Right lobe of liver (tissue), 6 donors: Measurements from ENCODE around the gene SLC17A3. TPM values are rescaled to one million over a fixed set of nuclear protein-coding genes. Genes with fewer than 3 reads are reported as not detected.

ENCODE experiments used
- ATAC-seq, 4 donors: fragments of 200-7000 bp; cut with Tn5 transposase; one replicate each; pipeline ENCODE4 v1.9.1; 2020; ENCODE audit warnings: mild to moderate bottlenecking in 4 of 4, moderate library complexity in 4 of 4
- DNase-seq, 3 donors: peaks; one replicate each; pipeline ENCODE4 v3.0.0-alpha.2; 2020
- H3K27ac ChIP-seq, 3 donors: fragments of 200-600 bp; one replicate each; pipeline ENCODE4 v1.8.0; 2022
- H3K27me3 ChIP-seq, 2 donors: fragments of 200-600 bp; one replicate each; pipeline ENCODE4 v1.8.0; 2022
- H3K36me3 ChIP-seq, 4 donors: fragments of 200-600 bp; sonication (generic) in 1 of 4; one replicate each; pipeline versions ENCODE4 v1.5.1 to v1.8.0; 2017 to 2022; ENCODE audit warnings: control low read depth in 1 of 4
- H3K4me1 ChIP-seq, 4 donors: fragments of 200-600 bp; sonication (generic) in 1 of 4; one replicate each; pipeline versions ENCODE4 v1.5.1 to v1.8.0; 2017 to 2022; ENCODE audit warnings: control low read depth in 1 of 4
- H3K4me3 ChIP-seq, 3 donors: fragments of 200-600 bp; one replicate each; pipeline ENCODE4 v1.8.0; 2022
- H3K9me3 ChIP-seq, 4 donors: fragments of 200-600 bp; sonication (generic) in 1 of 4; one replicate each; pipeline versions ENCODE4 v1.5.1 to v1.8.0; 2017 to 2022; ENCODE audit warnings: control low read depth in 1 of 4
- POLR2A ChIP-seq: fragments of 450-650 bp; IDR thresholded peaks from one replicate; pipeline ENCODE4 v1.6.1; 2017; ENCODE audit warnings: antibody characterized with exemption, mild to moderate bottlenecking
- WGBS: methylation state at CpG from one replicate; pipeline ENCODE4 v1.1.6; 2018; ENCODE audit warnings: low coverage, low lambda C conversion rate; ENCODE audit not compliant: insufficient coverage; ENCODE audit errors: missing lambda C conversion rate; 5-methylcytosine and 5-hydroxymethylcytosine counted together
- intact Hi-C, 2 donors: fragments of 100-400 bp; cut with DNase I; formaldehyde crosslinking; loops; one replicate each; pipeline versions ENCODE4 v1.11.2 to v1.14.1; 2022
- total RNA-seq, 6 experiments: library from RNA; depleted of rRNA in 2 of 6; stranded (reverse); fragments of >200 nt in 2 of 6; fragmentation: NEBNext Ultra II Directional in 3 of 6; extraction: Animal tissue kit (Norgen Biotek cat#: 25700) in 3 of 6; gene quantifications; one replicate each; pipeline versions ENCODE4 v1.1.0 to v1.2.4, GENCODE V29; 2016 to 2023
- TF ChIP-seq, protein P1 (sequence below), 4 donors: fragments of 200-600 bp in 3 of 4; fragments of 450-650 bp in 1 of 4; IDR thresholded peaks; one replicate each; pipeline versions ENCODE4 v1.5.1 to v1.8.0; 2016 to 2022; ENCODE audit warnings: antibody characterized with exemption in 4 of 4, mild to moderate bottlenecking in 2 of 4
- donor health status: DM: no; HTN: yes; CAD: no.
- donor health status: DM: no; HTN: no; CAD: no.
- donor health status: DM: no; HTN: no; CAD: no.
- donor health status: DM: no; HTN: yes; CAD: no.
- donor health status: DM: no; HTN: yes; CAD: no.

SLC17A3 gene
- total RNA-seq, 6 experiments from 2014 or later: 9.5 to 31.4 (median 20.8) TPM

DNA sequence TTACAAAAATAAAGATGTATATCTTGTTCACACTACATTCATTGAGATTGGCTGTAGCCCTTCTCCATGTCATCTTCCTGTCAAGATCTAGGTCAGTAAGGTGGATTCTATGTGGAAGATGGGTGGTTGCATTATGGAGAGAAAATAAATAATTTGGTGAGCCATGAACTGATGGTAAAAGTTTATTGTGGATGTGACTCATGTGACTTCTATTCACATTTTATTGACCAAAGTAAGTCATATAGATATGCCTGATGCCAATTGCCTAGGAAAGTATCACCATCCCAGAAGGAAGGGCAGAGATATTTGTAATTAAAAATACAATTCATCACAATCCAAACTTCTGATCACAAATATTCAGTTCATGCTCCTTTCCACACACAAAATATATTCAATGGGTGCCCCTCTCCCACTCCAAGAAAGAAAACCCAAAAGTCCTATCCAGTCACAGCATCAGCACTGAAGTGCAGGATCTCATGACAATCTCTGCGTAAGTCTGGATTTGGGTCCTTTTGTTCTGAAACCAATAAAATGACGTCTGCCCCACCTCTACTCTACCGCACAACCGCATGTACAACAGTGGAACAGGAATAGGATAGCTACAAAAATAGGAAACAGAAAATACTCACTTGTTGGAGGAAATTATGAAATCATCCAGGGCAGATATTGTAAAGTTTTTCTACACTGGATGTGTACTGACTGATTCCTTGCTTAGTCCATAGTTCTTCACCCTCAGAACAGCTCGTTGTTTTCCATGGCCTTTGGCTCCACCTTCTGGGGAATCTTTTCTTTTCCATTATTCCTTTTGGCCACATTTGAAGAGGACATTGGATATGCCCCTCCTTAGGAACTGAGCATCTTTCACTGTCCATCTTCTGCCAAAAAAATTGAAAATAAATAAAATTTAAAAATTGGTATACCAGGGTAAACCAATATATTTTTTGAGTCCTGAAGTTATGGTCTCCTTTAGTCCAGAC lies 16.1 kb upstream of the SLC17A3 start:
- DNase-seq (peak in 1 of 3 donors; percentile 60), ATAC-seq (peak; percentile 94 to 98 (median 96))
- no peaks in the 10 kb centered on the region for H3K27me3 ChIP-seq
- no peak overlapping the region for H3K4me3 ChIP-seq
- H3K36me3 ChIP-seq: no peaks in the 10 kb centered on the region
- WGBS: 36% methylated on average over 5 of the region's 5 CpGs
- H3K9me3 ChIP-seq: no peaks in the 10 kb centered on the region
- H3K4me1 ChIP-seq: peaks cover 0 to 3% (median 0%) of the 10 kb centered on the region in 4 donors
- TF ChIP-seq, protein P1, sequence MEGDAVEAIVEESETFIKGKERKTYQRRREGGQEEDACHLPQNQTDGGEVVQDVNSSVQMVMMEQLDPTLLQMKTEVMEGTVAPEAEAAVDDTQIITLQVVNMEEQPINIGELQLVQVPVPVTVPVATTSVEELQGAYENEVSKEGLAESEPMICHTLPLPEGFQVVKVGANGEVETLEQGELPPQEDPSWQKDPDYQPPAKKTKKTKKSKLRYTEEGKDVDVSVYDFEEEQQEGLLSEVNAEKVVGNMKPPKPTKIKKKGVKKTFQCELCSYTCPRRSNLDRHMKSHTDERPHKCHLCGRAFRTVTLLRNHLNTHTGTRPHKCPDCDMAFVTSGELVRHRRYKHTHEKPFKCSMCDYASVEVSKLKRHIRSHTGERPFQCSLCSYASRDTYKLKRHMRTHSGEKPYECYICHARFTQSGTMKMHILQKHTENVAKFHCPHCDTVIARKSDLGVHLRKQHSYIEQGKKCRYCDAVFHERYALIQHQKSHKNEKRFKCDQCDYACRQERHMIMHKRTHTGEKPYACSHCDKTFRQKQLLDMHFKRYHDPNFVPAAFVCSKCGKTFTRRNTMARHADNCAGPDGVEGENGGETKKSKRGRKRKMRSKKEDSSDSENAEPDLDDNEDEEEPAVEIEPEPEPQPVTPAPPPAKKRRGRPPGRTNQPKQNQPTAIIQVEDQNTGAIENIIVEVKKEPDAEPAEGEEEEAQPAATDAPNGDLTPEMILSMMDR (IDR thresholded peaks at IDR 0.05): peak; percentile 52 to 77 (median 64)
- TF ChIP-seq POLR2A: no peak
- intact Hi-C loops: loop anchor here in 1 of 2 donors (10.0 kb wide), 1 partner anchor 55 kb away; the partner anchor contains the start of gene SLC17A1
- H3K27ac ChIP-seq: no peak overlapping the region

DNA sequence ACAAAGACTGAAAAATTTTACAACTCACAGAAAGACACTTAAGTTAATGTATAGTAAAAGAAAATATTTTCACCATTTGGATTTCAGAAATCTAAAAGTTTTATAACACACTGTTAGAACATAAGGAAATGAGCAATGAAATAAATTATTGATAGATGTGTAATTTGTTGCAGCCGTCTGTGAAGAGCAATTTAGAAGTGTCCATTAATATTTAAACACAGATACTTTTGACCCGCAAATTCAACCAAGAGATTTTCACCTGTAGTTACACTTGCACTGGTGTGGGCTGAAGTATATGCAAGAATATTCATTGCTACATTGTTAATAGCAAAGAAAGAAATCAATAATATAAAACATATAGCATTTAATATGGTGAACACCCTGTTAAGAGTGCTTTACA lies 14.6 kb upstream of the SLC17A3 start:
- no peak for ATAC-seq
- no peak for TF ChIP-seq POLR2A
- TF ChIP-seq, protein P1 (IDR thresholded peaks at IDR 0.05): no peak
- H3K27me3 ChIP-seq: no peaks in the 10 kb centered on the region
- intact Hi-C loops: loop anchor here in 1 of 2 donors (10.0 kb wide), 1 partner anchor 54 kb away; the partner anchor contains the start of gene SLC17A1
- peaks cover 0 to 15% (median 0%) of the 10 kb centered on the region in 4 donors for H3K4me1 ChIP-seq
- no peaks in the 10 kb centered on the region for H3K36me3 ChIP-seq
- H3K4me3 ChIP-seq: no peak overlapping the region
- H3K27ac ChIP-seq: no peak overlapping the region
- WGBS: 36% methylated on average over 2 of the region's 2 CpGs
- DNase-seq: no peak
- no peaks in the 10 kb centered on the region for H3K9me3 ChIP-seq

DNA sequence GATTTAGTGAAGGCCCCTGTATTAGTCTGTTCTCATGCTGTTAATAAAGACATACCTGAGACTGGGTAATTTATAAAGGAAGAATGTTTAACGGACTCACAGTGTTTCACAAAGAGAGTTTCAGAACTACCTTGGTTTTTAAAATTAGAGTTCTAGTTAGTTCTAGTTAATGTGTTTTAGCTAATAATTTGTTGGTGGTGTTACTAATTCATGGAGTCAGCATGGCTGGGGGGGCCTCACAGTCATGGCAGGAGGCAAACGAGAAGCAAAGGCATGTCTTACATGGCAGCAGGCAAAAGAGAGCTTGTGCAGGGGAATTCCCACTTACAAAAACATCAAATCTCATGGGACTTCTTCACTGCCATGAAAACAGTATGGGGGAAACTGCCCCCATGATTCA lies 12.0 kb upstream of the SLC17A3 start:
- no peak overlapping the region for H3K27ac ChIP-seq
- H3K36me3 ChIP-seq: no peaks in the 10 kb centered on the region
- intact Hi-C loops: loop anchor here in 1 of 2 donors (10.0 kb wide), 1 partner anchor 51 kb away; the partner anchor contains the start of gene SLC17A1
- H3K4me3 ChIP-seq: no peak overlapping the region
- no peaks in the 10 kb centered on the region for H3K27me3 ChIP-seq
- H3K9me3 ChIP-seq: no peaks in the 10 kb centered on the region
- 97% methylated on average over 2 of the region's 2 CpGs for WGBS
- no peak for TF ChIP-seq POLR2A
- TF ChIP-seq, protein P1 (IDR thresholded peaks at IDR 0.05): no peak
- no peak for DNase-seq
- no peak for ATAC-seq
- H3K4me1 ChIP-seq: peaks cover 0 to 17% (median 0%) of the 10 kb centered on the region in 4 donors

DNA sequence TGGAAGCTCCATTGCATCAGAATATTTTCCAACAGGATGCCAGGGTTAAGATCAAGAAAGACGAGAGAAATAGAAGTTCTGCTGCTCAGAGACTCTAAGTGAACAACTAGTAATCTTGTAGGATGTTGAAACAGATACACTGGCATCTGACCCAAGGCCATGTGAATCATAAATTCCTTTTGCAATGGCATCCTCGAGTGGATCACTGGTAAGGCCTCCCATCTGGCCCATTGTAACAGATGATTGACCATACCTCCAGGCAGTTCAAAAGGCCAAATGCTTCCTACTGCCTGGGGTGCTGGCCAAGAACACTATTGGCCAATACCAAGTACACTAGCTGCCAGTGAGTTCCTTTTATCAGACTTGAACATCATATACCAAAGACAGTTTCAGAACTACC lies 9.9 kb upstream of the SLC17A3 start:
- no peaks in the 10 kb centered on the region for H3K9me3 ChIP-seq
- DNase-seq: peak; percentile 57 to 89 (median 69)
- no peaks in the 10 kb centered on the region for H3K36me3 ChIP-seq
- WGBS: 17% methylated on average over 2 of the region's 2 CpGs
- H3K27ac ChIP-seq: peak overlapping the region; percentile 25 to 71 (median 28)
- TF ChIP-seq, protein P1 (IDR thresholded peaks at IDR 0.05): no peak
- no peak for TF ChIP-seq POLR2A
- peak; percentile 81 to 87 (median 83) for ATAC-seq
- H3K27me3 ChIP-seq: no peaks in the 10 kb centered on the region
- H3K4me1 ChIP-seq: peaks cover 0 to 22% (median 0%) of the 10 kb centered on the region in 4 donors
- H3K4me3 ChIP-seq: no peak overlapping the region
- intact Hi-C loops: loop anchor here in 1 of 2 donors (10.0 kb wide), 1 partner anchor 49 kb away; the partner anchor contains the start of gene SLC17A1
